ENCODE results near the gene KRTAP12-1.

- TF ChIP-seq CTCF (IDR thresholded peaks at IDR 0.05) (no peak), POLR2A (IDR thresholded peaks at IDR 0.05) (no peak)
Observed at GRCh38 chr21:44714905-44715304, 32.9 kb upstream of the KRTAP12-1 start.

Measured in testis (tissue), 2 donors.